Measurements from ENCODE around the gene GLRA2. TPM values are rescaled to one million over a fixed set of nuclear protein-coding genes. Genes with fewer than 3 reads are reported as not detected.

Gene GLRA2
- total RNA-seq, 4 donors from 2014 or later = 0.48 TPM; not detected in 3

- TF ChIP-seq POLR2A (IDR thresholded peaks at IDR 0.05) (no peak), CTCF (IDR thresholded peaks at IDR 0.05) (no peak)
- no peaks in the 10 kb centered on the region for H3K4me1 ChIP-seq
- H3K36me3 ChIP-seq = no peaks in the 10 kb centered on the region
- H3K27me3 ChIP-seq = no peaks in the 10 kb centered on the region
- intact Hi-C loops (cut with DNase I; ENCODE audit: low total_unique reads) = no loop called here
- no peaks in the 10 kb centered on the region for H3K9me3 ChIP-seq
- H3K27ac ChIP-seq = no peak overlapping the region
- no peak for DNase-seq
- no peak overlapping the region for H3K4me3 ChIP-seq
Observed at GRCh38 chrX:14641681-14642655, 112.6 kb downstream of the GLRA2 start.

- Histone ChIP-seq H3K27ac (no peak overlapping the region), H3K4me3 (no peak overlapping the region), H3K27me3 (no peaks in the 10 kb centered on the region), H3K36me3 (no peaks in the 10 kb centered on the region), H3K9me3 (no peaks in the 10 kb centered on the region), H3K4me1 (no peaks in the 10 kb centered on the region)
- DNase-seq = no peak
- TF ChIP-seq CTCF (IDR thresholded peaks at IDR 0.05) = no peak
- TF ChIP-seq POLR2A (IDR thresholded peaks at IDR 0.05) = no peak
- intact Hi-C loops (cut with DNase I; ENCODE audit: low total_unique reads) = no loop called here
Observed at GRCh38 chrX:14660970-14661369, 131.6 kb downstream of the GLRA2 start.

GRCh38 chrX:14670819-14671218 lies 141.5 kb downstream of the GLRA2 start:
- no peak overlapping the region for H3K4me3 ChIP-seq
- intact Hi-C loops (cut with DNase I; ENCODE audit: low total_unique reads) = no loop called here
- no peaks in the 10 kb centered on the region for H3K9me3 ChIP-seq
- no peaks in the 10 kb centered on the region for H3K4me1 ChIP-seq
- H3K27ac ChIP-seq = no peak overlapping the region
- no peak for DNase-seq
- TF ChIP-seq POLR2A (IDR thresholded peaks at IDR 0.05) = no peak
- no peak for TF ChIP-seq CTCF (IDR thresholded peaks at IDR 0.05)
- no peaks in the 10 kb centered on the region for H3K36me3 ChIP-seq
- no peaks in the 10 kb centered on the region for H3K27me3 ChIP-seq

GRCh38 chrX:14672611-14673172 lies 143.4 kb downstream of the GLRA2 start:
- intact Hi-C loops (cut with DNase I; ENCODE audit: low total_unique reads) = no loop called here
- H3K27ac ChIP-seq = no peak overlapping the region
- H3K4me1 ChIP-seq = no peaks in the 10 kb centered on the region
- TF ChIP-seq CTCF (IDR thresholded peaks at IDR 0.05) = no peak
- TF ChIP-seq POLR2A (IDR thresholded peaks at IDR 0.05) = no peak
- no peak for DNase-seq
- H3K36me3 ChIP-seq = no peaks in the 10 kb centered on the region
- H3K4me3 ChIP-seq = no peak overlapping the region
- H3K27me3 ChIP-seq = no peaks in the 10 kb centered on the region
- H3K9me3 ChIP-seq = no peaks in the 10 kb centered on the region

GRCh38 chrX:14673236-14673635 lies 143.9 kb downstream of the GLRA2 start:
- Histone ChIP-seq H3K27ac (no peak overlapping the region), H3K4me1 (no peaks in the 10 kb centered on the region), H3K36me3 (no peaks in the 10 kb centered on the region), H3K9me3 (no peaks in the 10 kb centered on the region), H3K27me3 (no peaks in the 10 kb centered on the region), H3K4me3 (no peak overlapping the region)
- intact Hi-C loops (cut with DNase I; ENCODE audit: low total_unique reads) = no loop called here
- DNase-seq = no peak
- TF ChIP-seq CTCF (IDR thresholded peaks at IDR 0.05) = no peak
- TF ChIP-seq POLR2A (IDR thresholded peaks at IDR 0.05) = no peak
